Effector memory CD8-positive, alpha-beta T cell (primary cell): Measurements from ENCODE around the gene FOXR1.
A peak's percentile ranks its signal among the peaks of the same experiment; 100 is the strongest.
"Not testable (repeated sequence)": the region's sequence is repeated elsewhere in the genome, so short reads cannot be mapped to it uniquely, and the experiment has no call there.

ENCODE experiments used
- ATAC-seq: fragments of 150-1000 bp; cut with Tn5 transposase; replicated peaks from 2 replicates; pipeline ENCODE4 v1.10.0; 2021; ENCODE audit warnings: mild to moderate bottlenecking, moderate library complexity
- DNase-seq, 3 experiments: peaks; one replicate each; pipeline ENCODE4 v3.0.0; 2021
- H3K27ac Mint-ChIP-seq, 2 donors: one replicate each; pipeline ENCODE4 v1.8.0; 2022; ENCODE audit warnings: mild to moderate bottlenecking in 2 of 2, mixed read lengths in 2 of 2, moderate library complexity in 2 of 2
- H3K27me3 Mint-ChIP-seq, 2 donors: one replicate each; pipeline ENCODE4 v1.8.0; 2022; ENCODE audit warnings: mixed read lengths in 2 of 2
- H3K36me3 Mint-ChIP-seq: one replicate; pipeline ENCODE4 v1.8.0; 2022; ENCODE audit warnings: mild to moderate bottlenecking, moderate library complexity, mixed read lengths; ENCODE audit not compliant: insufficient read depth
- H3K4me1 Mint-ChIP-seq, 2 donors: one replicate each; pipeline ENCODE4 v1.8.0; 2022; ENCODE audit warnings: low read depth in 2 of 2, mixed read lengths in 2 of 2
- H3K4me3 Mint-ChIP-seq, 2 donors: one replicate each; pipeline ENCODE4 v1.8.0; 2022; ENCODE audit warnings: mild to moderate bottlenecking in 2 of 2, mixed read lengths in 2 of 2, moderate library complexity in 2 of 2
- H3K9me3 Mint-ChIP-seq, 2 donors: one replicate each; pipeline ENCODE4 v1.8.0; 2022; ENCODE audit warnings: mixed read lengths in 2 of 2

Gene FOXR1

GRCh38 chr11:118991486-118992038 is 20.0 kb downstream of the FOXR1 start:
- H3K4me1 Mint-ChIP-seq, H3K4me3 Mint-ChIP-seq, H3K36me3 Mint-ChIP-seq, H3K27ac Mint-ChIP-seq, H3K9me3 Mint-ChIP-seq, DNase-seq, ATAC-seq, H3K27me3 Mint-ChIP-seq: not testable (repeated sequence)

GRCh38 chr11:118996926-118997626 is 25.5 kb downstream of the FOXR1 start:
- Mint-ChIP-seq H3K36me3 (peaks cover 38% of the 10 kb centered on the region), H3K4me1 (peaks cover 25 to 26% of the 10 kb centered on the region in 2 donors), H3K9me3 (no peaks in the 10 kb centered on the region), H3K4me3 (peak overlapping the region; percentile 82 to 95), H3K27ac (peak overlapping the region; percentile 98 to 99), H3K27me3 (no peaks in the 10 kb centered on the region)
- DNase-seq (peak; percentile 14 to 26 (median 23)), ATAC-seq (peak; percentile 12)

- Mint-ChIP-seq H3K36me3 (peaks cover 46% of the 10 kb centered on the region), H3K4me1 (peaks cover 25 to 26% of the 10 kb centered on the region in 2 donors)
- peak; percentile 87 for ATAC-seq
These were observed 26.2 kb downstream of the FOXR1 start, which contains the start of gene CENATAC for GRCh38 chr11:118997627-118998387. CENATAC (plus strand) TSS chr11:118998138; CDS start chr11:118998198, 60 bp downstream.

GRCh38 chr11:118998388-118998717 is 26.8 kb downstream of the FOXR1 start:
- no peak for DNase-seq
- Mint-ChIP-seq H3K4me1 (peaks cover 25 to 26% of the 10 kb centered on the region in 2 donors), H3K4me3 (peak overlapping the region; percentile 82 to 95), H3K9me3 (no peaks in the 10 kb centered on the region), H3K36me3 (peaks cover 51% of the 10 kb centered on the region), H3K27me3 (no peaks in the 10 kb centered on the region), H3K27ac (peak overlapping the region; percentile 98 to 99)
- ATAC-seq = peak; percentile 9

More at GRCh38 chr11:118997627-118998387, 26.2 kb downstream of the FOXR1 start, which contains the start of gene CENATAC:
- Mint-ChIP-seq H3K27me3 (no peaks in the 10 kb centered on the region), H3K4me3 (peak within 1 kb of the TSS; percentile 82 to 95), H3K27ac (peak within 1 kb of the TSS; percentile 98 to 99), H3K9me3 (no peaks in the 10 kb centered on the region)
- peak; percentile 90 to 95 (median 95) for DNase-seq

GRCh38 chr11:118998822-118999221 is 27.3 kb downstream of the FOXR1 start:
- Mint-ChIP-seq H3K4me3 (peak overlapping the region; percentile 82 to 95), H3K4me1 (peaks cover 25 to 26% of the 10 kb centered on the region in 2 donors)
- no peak for DNase-seq

GRCh38 chr11:119000906-119001305 is 29.3 kb downstream of the FOXR1 start:
- H3K4me3 Mint-ChIP-seq = no peak overlapping the region
- H3K27ac Mint-ChIP-seq = no peak overlapping the region

More at GRCh38 chr11:118998822-118999221, 27.3 kb downstream of the FOXR1 start:
- H3K9me3 Mint-ChIP-seq = no peaks in the 10 kb centered on the region
- ATAC-seq = no peak
- peak overlapping the region; percentile 98 to 99 for H3K27ac Mint-ChIP-seq
- no peaks in the 10 kb centered on the region for H3K27me3 Mint-ChIP-seq
- H3K36me3 Mint-ChIP-seq = peaks cover 56% of the 10 kb centered on the region

GRCh38 chr11:119006656-119007055 is 35.1 kb downstream of the FOXR1 start:
- Mint-ChIP-seq H3K4me3 (no peak overlapping the region), H3K27me3 (no peaks in the 10 kb centered on the region), H3K27ac (peak overlapping the region in 1 of 2 donors; percentile 23), H3K36me3 (peaks cover 81% of the 10 kb centered on the region), H3K9me3 (no peaks in the 10 kb centered on the region), H3K4me1 (peaks cover 1 to 5% of the 10 kb centered on the region in 2 donors)
- DNase-seq (no peak), ATAC-seq (no peak)

More at GRCh38 chr11:119000906-119001305, 29.3 kb downstream of the FOXR1 start:
- Mint-ChIP-seq H3K27me3 (no peaks in the 10 kb centered on the region), H3K9me3 (no peaks in the 10 kb centered on the region), H3K4me1 (peaks cover 25 to 26% of the 10 kb centered on the region in 2 donors), H3K36me3 (peaks cover 76% of the 10 kb centered on the region)
- no peak for DNase-seq
- ATAC-seq = no peak

- Mint-ChIP-seq H3K4me1 (peaks cover 12 to 19% of the 10 kb centered on the region in 2 donors), H3K9me3 (no peaks in the 10 kb centered on the region), H3K4me3 (no peak overlapping the region), H3K27ac (no peak overlapping the region), H3K27me3 (no peaks in the 10 kb centered on the region), H3K36me3 (peaks cover 73% of the 10 kb centered on the region)
- ATAC-seq (no peak), DNase-seq (no peak)
These were observed 40.0 kb downstream of the FOXR1 start for GRCh38 chr11:119011476-119012053.

- peaks cover 71% of the 10 kb centered on the region for H3K36me3 Mint-ChIP-seq
- H3K27ac Mint-ChIP-seq = peak overlapping the region in 1 of 2 donors; percentile 17
- ATAC-seq (no peak), DNase-seq (no peak)
- peaks cover 16 to 27% of the 10 kb centered on the region in 2 donors for H3K4me1 Mint-ChIP-seq
- no peaks in the 10 kb centered on the region for H3K27me3 Mint-ChIP-seq
- no peaks in the 10 kb centered on the region for H3K9me3 Mint-ChIP-seq
- no peak overlapping the region for H3K4me3 Mint-ChIP-seq
These were observed 41.1 kb downstream of the FOXR1 start for GRCh38 chr11:119012629-119013170.

GRCh38 chr11:119014209-119014924 is 42.8 kb downstream of the FOXR1 start:
- DNase-seq (no peak), ATAC-seq (no peak)
- Mint-ChIP-seq H3K27ac (peak overlapping the region in 1 of 2 donors; percentile 46), H3K9me3 (no peaks in the 10 kb centered on the region), H3K27me3 (no peaks in the 10 kb centered on the region), H3K4me1 (peaks cover 23 to 31% of the 10 kb centered on the region in 2 donors), H3K36me3 (peaks cover 78% of the 10 kb centered on the region), H3K4me3 (no peak overlapping the region)

- H3K36me3 Mint-ChIP-seq = peaks cover 80% of the 10 kb centered on the region
- H3K4me1 Mint-ChIP-seq = peaks cover 26 to 38% of the 10 kb centered on the region in 2 donors
- peak overlapping the region; percentile 58 to 100 for H3K27ac Mint-ChIP-seq
- ATAC-seq = no peak
- DNase-seq = no peak
- H3K9me3 Mint-ChIP-seq = no peaks in the 10 kb centered on the region
- no peaks in the 10 kb centered on the region for H3K27me3 Mint-ChIP-seq
- no peak overlapping the region for H3K4me3 Mint-ChIP-seq
These were observed 43.6 kb downstream of the FOXR1 start for GRCh38 chr11:119015054-119015611.

- Mint-ChIP-seq H3K4me3 (peak overlapping the region; percentile 98 to 100), H3K27ac (peak overlapping the region; percentile 99 to 100), H3K4me1 (peaks cover 27 to 42% of the 10 kb centered on the region in 2 donors), H3K36me3 (peaks cover 82% of the 10 kb centered on the region), H3K9me3 (no peaks in the 10 kb centered on the region), H3K27me3 (no peaks in the 10 kb centered on the region)
- no peak for ATAC-seq
- DNase-seq = no peak
These were observed 44.9 kb downstream of the FOXR1 start for GRCh38 chr11:119016216-119017009.
